ENCODE measurements around the gene MYOM3. TPM values are rescaled to one million over a fixed set of nuclear protein-coding genes. Genes with fewer than 3 reads are reported as not detected.

The MYOM3 gene
- total RNA-seq (2022): 0.42 and 1.0 TPM in 2 replicates
- Bru-seq, nascent RNA: percentile 10 among the genes with signal in this experiment
- percentile 12 among the genes with signal in this experiment for BruChase-seq, experiment 1, labeled RNA remaining after a 6-hour chase
- percentile 12 among the genes with signal in this experiment for BruChase-seq, experiment 2, labeled RNA remaining after a 2-hour chase
- long read RNA-seq, partial matches to known transcripts: 0 of 1 reads
- long read RNA-seq, other reads (novel, unspliced or antisense): 1 of 1 reads

DNA sequence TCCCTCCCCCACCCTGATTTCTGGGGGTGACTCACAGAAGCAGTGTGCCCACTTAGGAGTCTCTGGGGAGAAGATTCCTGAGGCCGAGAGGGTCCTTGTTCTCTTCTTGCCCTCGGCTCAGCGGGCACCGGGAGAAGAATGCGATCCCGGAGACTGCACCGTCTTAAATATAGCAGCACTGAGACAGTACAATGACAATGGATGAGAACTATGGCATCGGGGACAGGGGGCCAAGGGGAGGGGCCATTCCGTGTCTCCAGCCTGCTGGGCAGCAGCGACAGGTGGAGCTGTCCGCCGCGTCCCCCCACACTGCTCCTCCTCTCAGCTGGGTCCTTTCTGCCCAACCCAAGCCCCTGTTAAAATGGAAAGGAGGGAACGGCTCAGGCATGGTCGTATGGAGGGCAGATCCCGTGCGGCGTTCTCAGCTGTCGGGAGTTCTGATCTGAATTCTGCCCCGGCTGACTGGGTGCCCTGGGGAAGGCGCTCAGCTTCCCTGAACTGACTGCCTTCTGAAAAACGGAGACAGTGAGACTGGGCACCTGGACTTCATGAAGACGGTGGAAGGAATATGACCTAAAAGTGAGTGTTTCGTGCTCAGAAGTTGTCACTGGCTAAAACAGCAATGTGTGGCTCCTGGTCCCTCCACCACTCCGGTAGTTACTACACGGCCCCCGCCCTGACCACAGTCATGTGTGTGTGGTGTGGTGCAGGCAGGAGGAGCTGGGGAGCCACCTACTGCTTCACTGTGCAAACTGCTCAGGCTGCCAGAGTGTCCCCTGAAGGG is at the start of gene MYOM3:
Gene MYOM3, minus strand, starts transcription at position 140 of the 784 bp plus-strand sequence. CDS start 3,499 bp downstream, outside the sequence.
- H3K4me3 Mint-ChIP-seq (ENCODE audit: low read depth, unreplicated experiment): no peak within 1 kb of the TSS
- peak; percentile 63 for DNase-seq
- peaks cover 5% of the 10 kb centered on the region for H3K36me3 Mint-ChIP-seq (ENCODE audit: insufficient read depth, unreplicated experiment)
- no TSS peak for BruUV-seq (replicated peaks)
- CTCF ChIA-PET: interaction anchor here (0.6 to 0.8 kb wide), 2 partner anchors 12 to 41 kb away, joined by 3 to 5 read pairs; no protein-coding TSS in a partner anchor
- H3K27me3 Mint-ChIP-seq (ENCODE audit: unreplicated experiment): no peaks in the 10 kb centered on the region
- TF ChIP-seq, protein P1, sequence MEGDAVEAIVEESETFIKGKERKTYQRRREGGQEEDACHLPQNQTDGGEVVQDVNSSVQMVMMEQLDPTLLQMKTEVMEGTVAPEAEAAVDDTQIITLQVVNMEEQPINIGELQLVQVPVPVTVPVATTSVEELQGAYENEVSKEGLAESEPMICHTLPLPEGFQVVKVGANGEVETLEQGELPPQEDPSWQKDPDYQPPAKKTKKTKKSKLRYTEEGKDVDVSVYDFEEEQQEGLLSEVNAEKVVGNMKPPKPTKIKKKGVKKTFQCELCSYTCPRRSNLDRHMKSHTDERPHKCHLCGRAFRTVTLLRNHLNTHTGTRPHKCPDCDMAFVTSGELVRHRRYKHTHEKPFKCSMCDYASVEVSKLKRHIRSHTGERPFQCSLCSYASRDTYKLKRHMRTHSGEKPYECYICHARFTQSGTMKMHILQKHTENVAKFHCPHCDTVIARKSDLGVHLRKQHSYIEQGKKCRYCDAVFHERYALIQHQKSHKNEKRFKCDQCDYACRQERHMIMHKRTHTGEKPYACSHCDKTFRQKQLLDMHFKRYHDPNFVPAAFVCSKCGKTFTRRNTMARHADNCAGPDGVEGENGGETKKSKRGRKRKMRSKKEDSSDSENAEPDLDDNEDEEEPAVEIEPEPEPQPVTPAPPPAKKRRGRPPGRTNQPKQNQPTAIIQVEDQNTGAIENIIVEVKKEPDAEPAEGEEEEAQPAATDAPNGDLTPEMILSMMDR (IDR thresholded peaks at IDR 0.05; ENCODE audit: unreplicated experiment): no peak
- no peak within 1 kb of the TSS for H3K27ac Mint-ChIP-seq (ENCODE audit: unreplicated experiment)
- no peaks in the 10 kb centered on the region for H3K9me3 Mint-ChIP-seq (ENCODE audit: low read depth, unreplicated experiment)
- peaks cover 6% of the 10 kb centered on the region for H3K4me1 Mint-ChIP-seq (ENCODE audit: low read depth, unreplicated experiment)
- intact Hi-C loops (cut with micrococcal nuclease; ENCODE audit: unreplicated experiment): loop anchor here (2.0 kb wide), 1 partner anchor 41 kb away; no protein-coding TSS in a partner anchor

DNA sequence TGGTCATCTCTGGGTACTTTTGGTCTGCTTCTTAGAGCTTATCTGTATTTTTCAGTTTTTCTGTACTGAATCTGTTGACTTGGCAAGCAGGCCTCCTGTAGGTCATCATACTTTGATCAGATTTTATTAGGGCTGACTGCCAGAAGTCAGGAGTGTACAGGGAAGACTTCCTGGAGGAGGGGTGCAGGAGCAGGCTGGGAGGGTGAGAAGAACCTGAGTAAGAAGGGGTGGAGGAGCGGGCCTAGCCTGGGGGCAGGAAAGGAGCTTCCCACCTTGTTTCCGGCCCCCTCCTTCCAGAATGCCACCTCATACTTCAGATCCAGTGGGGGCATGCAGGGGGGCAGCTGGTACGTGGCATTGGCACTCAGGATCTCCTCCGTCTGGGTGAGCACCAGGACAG is 49.3 kb upstream of the MYOM3 start:
- TF ChIP-seq, protein P1 (IDR thresholded peaks at IDR 0.05; ENCODE audit: unreplicated experiment): no peak
- DNase-seq: no peak
- BruUV-seq (replicated peaks): no TSS peak
- no peaks in the 10 kb centered on the region for H3K27me3 Mint-ChIP-seq (ENCODE audit: unreplicated experiment)
- intact Hi-C loops (cut with micrococcal nuclease; ENCODE audit: unreplicated experiment): no loop called here
- no peak overlapping the region for H3K4me3 Mint-ChIP-seq (ENCODE audit: low read depth, unreplicated experiment)
- no peaks in the 10 kb centered on the region for H3K4me1 Mint-ChIP-seq (ENCODE audit: low read depth, unreplicated experiment)
- H3K27ac Mint-ChIP-seq (ENCODE audit: unreplicated experiment): no peak overlapping the region
- CTCF ChIA-PET: interaction anchor here (0.9 kb wide), 1 partner anchor 11 kb away, joined by 7 read pairs; no protein-coding TSS in a partner anchor
- peaks cover 5% of the 10 kb centered on the region for H3K36me3 Mint-ChIP-seq (ENCODE audit: insufficient read depth, unreplicated experiment)
- H3K9me3 Mint-ChIP-seq (ENCODE audit: low read depth, unreplicated experiment): no peaks in the 10 kb centered on the region

DNA sequence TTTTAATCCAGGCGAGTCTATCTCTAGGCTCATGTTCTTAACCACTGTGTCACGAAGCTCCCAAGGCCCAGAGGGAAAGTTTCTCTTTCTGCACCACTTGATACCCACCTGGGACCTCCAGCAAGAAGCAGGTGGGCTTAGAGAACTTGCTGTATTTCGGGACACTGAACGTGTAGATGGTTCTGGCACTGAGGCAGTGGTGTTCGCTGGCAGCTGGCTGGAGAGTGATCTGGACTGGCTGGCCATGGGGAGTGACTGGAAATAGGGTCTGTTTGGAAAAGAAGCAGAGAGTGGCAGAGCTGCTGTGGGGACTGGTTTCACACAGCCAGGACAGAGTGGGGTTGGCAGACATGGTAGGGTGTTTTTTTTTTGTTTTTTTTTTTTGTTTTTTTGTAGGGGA is 47.4 kb upstream of the MYOM3 start:
- no TSS peak for BruUV-seq (replicated peaks)
- TF ChIP-seq, protein P1 (IDR thresholded peaks at IDR 0.05; ENCODE audit: unreplicated experiment): no peak
- Mint-ChIP-seq H3K36me3 (ENCODE audit: insufficient read depth, unreplicated experiment) (no peaks in the 10 kb centered on the region), H3K9me3 (ENCODE audit: low read depth, unreplicated experiment) (no peaks in the 10 kb centered on the region), H3K27ac (ENCODE audit: unreplicated experiment) (no peak overlapping the region), H3K27me3 (ENCODE audit: unreplicated experiment) (no peaks in the 10 kb centered on the region), H3K4me3 (ENCODE audit: low read depth, unreplicated experiment) (no peak overlapping the region), H3K4me1 (ENCODE audit: low read depth, unreplicated experiment) (no peaks in the 10 kb centered on the region)
- intact Hi-C loops (cut with micrococcal nuclease; ENCODE audit: unreplicated experiment): no loop called here
- CTCF ChIA-PET: no interaction called here
- no peak for DNase-seq

DNA sequence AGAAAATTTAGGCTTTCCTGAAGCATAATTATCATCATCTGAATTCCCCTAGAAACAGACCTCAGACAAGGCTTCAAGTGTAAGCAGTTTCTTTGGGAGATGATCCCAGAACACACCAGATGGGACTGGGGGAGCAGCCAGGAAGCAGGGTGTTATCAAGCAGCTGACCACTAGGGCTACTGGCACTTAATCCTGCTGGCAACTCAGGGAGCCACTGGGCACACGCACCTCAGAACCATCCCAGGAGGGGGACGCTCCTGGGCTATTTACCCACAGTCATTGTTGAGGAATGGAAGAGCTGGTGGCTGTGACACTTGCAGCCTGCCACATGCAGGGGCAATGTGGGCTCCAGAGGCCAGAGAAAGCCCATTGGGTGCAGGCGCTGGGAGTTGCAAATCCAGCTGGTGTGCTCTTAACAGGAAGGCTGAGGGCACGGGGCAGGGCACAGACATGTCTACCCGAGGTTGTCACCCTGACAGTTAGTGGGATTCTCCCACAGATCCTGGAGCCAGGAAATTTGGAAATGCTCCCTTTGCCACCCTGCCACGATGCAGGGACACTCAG is 46.1 kb upstream of the MYOM3 start:
- no peaks in the 10 kb centered on the region for H3K9me3 Mint-ChIP-seq (ENCODE audit: low read depth, unreplicated experiment)
- no peaks in the 10 kb centered on the region for H3K4me1 Mint-ChIP-seq (ENCODE audit: low read depth, unreplicated experiment)
- CTCF ChIA-PET: no interaction called here
- H3K36me3 Mint-ChIP-seq (ENCODE audit: insufficient read depth, unreplicated experiment): no peaks in the 10 kb centered on the region
- TF ChIP-seq, protein P1 (IDR thresholded peaks at IDR 0.05; ENCODE audit: unreplicated experiment): peak; percentile 16
- no peak overlapping the region for H3K4me3 Mint-ChIP-seq (ENCODE audit: low read depth, unreplicated experiment)
- no peak overlapping the region for H3K27ac Mint-ChIP-seq (ENCODE audit: unreplicated experiment)
- intact Hi-C loops (cut with micrococcal nuclease; ENCODE audit: unreplicated experiment): no loop called here
- no peak for DNase-seq
- H3K27me3 Mint-ChIP-seq (ENCODE audit: unreplicated experiment): no peaks in the 10 kb centered on the region
- no TSS peak for BruUV-seq (replicated peaks)

All from Calu3 (cell line).